ENCODE measurements around the gene JAM2. TPM values are rescaled to one million over a fixed set of nuclear protein-coding genes. Genes with fewer than 3 reads are reported as not detected.

Gene JAM2
- polyA plus RNA-seq, 1 donor from 2014 or later: 1.1 TPM

- no peak overlapping the region for H3K4me2 ChIP-seq (ENCODE audit: low read length)
- H3K4me3 ChIP-seq (ENCODE audit: low read length): no peak overlapping the region
- TF ChIP-seq EP300 (conservative IDR thresholded peaks at IDR 0.05; ENCODE audit: poor library complexity, severe bottlenecking) (no peak), TAF1 (IDR thresholded peaks at IDR 0.05; ENCODE audit: low read depth) (no peak), EZH2 (IDR thresholded peaks at IDR 0.05; ENCODE audit: borderline replicate concordance, insufficient read depth, low read length, poor library complexity, severe bottlenecking) (no peak), MXI1 (conservative IDR thresholded peaks at IDR 0.05; ENCODE audit: poor library complexity, severe bottlenecking) (no peak), CTCF (IDR thresholded peaks at IDR 0.05; ENCODE audit: poor library complexity, severe bottlenecking) (no peak)
- no peak overlapping the region for H2AFZ ChIP-seq (ENCODE audit: low read depth, low read length)
- H3K9ac ChIP-seq (ENCODE audit: low read length): no peak overlapping the region
- H3K79me2 ChIP-seq (replicated peaks; ENCODE audit: insufficient read depth, low read length): peaks cover 4% of the 10 kb centered on the region
- H3K36me3 ChIP-seq (ENCODE audit: insufficient read depth, low read length): no peaks in the 10 kb centered on the region
- H4K20me1 ChIP-seq (ENCODE audit: insufficient read depth): no peaks in the 10 kb centered on the region
- no peaks in the 10 kb centered on the region for H3K9me3 ChIP-seq (ENCODE audit: low read length)
- H3K9me2 ChIP-seq (ENCODE audit: insufficient read depth, low read length): no peaks in the 10 kb centered on the region
- no peaks in the 10 kb centered on the region for H3K27me3 ChIP-seq (ENCODE audit: insufficient read depth, low read depth, low read length)
- H3F3A ChIP-seq (ENCODE audit: insufficient read depth, low read length, poor library complexity, severe bottlenecking): no peaks in the 10 kb centered on the region
- H3K27ac ChIP-seq (ENCODE audit: low read length): no peak overlapping the region
These were observed 105.8 kb downstream of the JAM2 start for GRCh38 chr21:25744854-25745253.

DNA sequence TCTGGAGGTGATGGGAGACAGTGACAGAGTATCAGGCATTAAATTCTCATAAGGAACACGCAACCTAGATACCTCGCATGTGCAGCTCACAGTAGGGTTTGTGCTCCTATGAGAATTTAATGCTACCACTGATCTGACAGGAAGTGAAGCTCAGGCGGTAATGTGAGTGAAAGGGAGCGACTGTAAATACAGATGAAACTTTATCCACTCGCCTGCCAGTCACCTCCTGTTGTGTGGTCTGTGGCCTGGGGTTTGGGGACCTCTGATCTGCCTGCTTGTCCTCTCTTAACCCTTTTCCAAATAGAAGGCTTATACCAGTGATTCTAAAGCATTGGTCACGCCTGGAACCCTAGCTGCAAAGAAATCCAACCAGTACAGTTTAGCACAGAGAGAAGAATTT, 111.0 kb downstream of the JAM2 start:
- no peaks in the 10 kb centered on the region for H3K9me2 ChIP-seq (ENCODE audit: insufficient read depth, low read length)
- no peaks in the 10 kb centered on the region for H3K79me2 ChIP-seq (replicated peaks; ENCODE audit: insufficient read depth, low read length)
- H4K20me1 ChIP-seq (ENCODE audit: insufficient read depth): no peaks in the 10 kb centered on the region
- no peak overlapping the region for H3K4me2 ChIP-seq (ENCODE audit: low read length)
- H3K9me3 ChIP-seq (ENCODE audit: low read length): no peaks in the 10 kb centered on the region
- no peak overlapping the region for H3K27ac ChIP-seq (ENCODE audit: low read length)
- TF ChIP-seq MXI1 (conservative IDR thresholded peaks at IDR 0.05; ENCODE audit: poor library complexity, severe bottlenecking): no peak
- TF ChIP-seq SMC3 (conservative IDR thresholded peaks at IDR 0.05; ENCODE audit: poor library complexity): no peak
- TF ChIP-seq, protein P1, sequence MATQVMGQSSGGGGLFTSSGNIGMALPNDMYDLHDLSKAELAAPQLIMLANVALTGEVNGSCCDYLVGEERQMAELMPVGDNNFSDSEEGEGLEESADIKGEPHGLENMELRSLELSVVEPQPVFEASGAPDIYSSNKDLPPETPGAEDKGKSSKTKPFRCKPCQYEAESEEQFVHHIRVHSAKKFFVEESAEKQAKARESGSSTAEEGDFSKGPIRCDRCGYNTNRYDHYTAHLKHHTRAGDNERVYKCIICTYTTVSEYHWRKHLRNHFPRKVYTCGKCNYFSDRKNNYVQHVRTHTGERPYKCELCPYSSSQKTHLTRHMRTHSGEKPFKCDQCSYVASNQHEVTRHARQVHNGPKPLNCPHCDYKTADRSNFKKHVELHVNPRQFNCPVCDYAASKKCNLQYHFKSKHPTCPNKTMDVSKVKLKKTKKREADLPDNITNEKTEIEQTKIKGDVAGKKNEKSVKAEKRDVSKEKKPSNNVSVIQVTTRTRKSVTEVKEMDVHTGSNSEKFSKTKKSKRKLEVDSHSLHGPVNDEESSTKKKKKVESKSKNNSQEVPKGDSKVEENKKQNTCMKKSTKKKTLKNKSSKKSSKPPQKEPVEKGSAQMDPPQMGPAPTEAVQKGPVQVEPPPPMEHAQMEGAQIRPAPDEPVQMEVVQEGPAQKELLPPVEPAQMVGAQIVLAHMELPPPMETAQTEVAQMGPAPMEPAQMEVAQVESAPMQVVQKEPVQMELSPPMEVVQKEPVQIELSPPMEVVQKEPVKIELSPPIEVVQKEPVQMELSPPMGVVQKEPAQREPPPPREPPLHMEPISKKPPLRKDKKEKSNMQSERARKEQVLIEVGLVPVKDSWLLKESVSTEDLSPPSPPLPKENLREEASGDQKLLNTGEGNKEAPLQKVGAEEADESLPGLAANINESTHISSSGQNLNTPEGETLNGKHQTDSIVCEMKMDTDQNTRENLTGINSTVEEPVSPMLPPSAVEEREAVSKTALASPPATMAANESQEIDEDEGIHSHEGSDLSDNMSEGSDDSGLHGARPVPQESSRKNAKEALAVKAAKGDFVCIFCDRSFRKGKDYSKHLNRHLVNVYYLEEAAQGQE (IDR thresholded peaks at IDR 0.05; ENCODE audit: borderline replicate concordance): no peak
- no peak for TF ChIP-seq CTCF (IDR thresholded peaks at IDR 0.05; ENCODE audit: poor library complexity, severe bottlenecking)
- no peak for TF ChIP-seq EP300 (conservative IDR thresholded peaks at IDR 0.05; ENCODE audit: poor library complexity, severe bottlenecking)
- no peak for TF ChIP-seq TAF1 (IDR thresholded peaks at IDR 0.05; ENCODE audit: low read depth)
- TF ChIP-seq EZH2 (IDR thresholded peaks at IDR 0.05; ENCODE audit: borderline replicate concordance, insufficient read depth, low read length, poor library complexity, severe bottlenecking): no peak
- TF ChIP-seq RAD21 (conservative IDR thresholded peaks at IDR 0.05): no peak
- no peak for TF ChIP-seq POLR2AphosphoS5 (IDR thresholded peaks at IDR 0.05)
- H3K9ac ChIP-seq (ENCODE audit: low read length): no peak overlapping the region
- H3K27me3 ChIP-seq (ENCODE audit: insufficient read depth, low read depth, low read length): no peaks in the 10 kb centered on the region
- H3F3A ChIP-seq (ENCODE audit: insufficient read depth, low read length, poor library complexity, severe bottlenecking): no peaks in the 10 kb centered on the region
- H2AFZ ChIP-seq (ENCODE audit: low read depth, low read length): no peak overlapping the region
- H3K4me3 ChIP-seq (ENCODE audit: low read length): no peak overlapping the region
- H3K36me3 ChIP-seq (ENCODE audit: insufficient read depth, low read length): no peaks in the 10 kb centered on the region
